Stimulated activated CD4-positive, alpha-beta T cell treated with anti-CD3 and anti-CD28 coated beads, Interleukin-15, amount 100 ng/mL, for 48 hours (primary cell): ENCODE measurements around the gene NF2.

Source experiments
- DNase-seq, 2 donors: peaks; one replicate each; pipeline ENCODE4 v3.0.0-alpha.2; 2020; ENCODE audit warnings: low read depth in 2 of 2

NF2 gene

GRCh38 chr22:29665486-29665885 lies 62.1 kb downstream of the NF2 start:
- no peak for DNase-seq

GRCh38 chr22:29668673-29669072 lies 65.2 kb downstream of the NF2 start:
- DNase-seq = no peak

- DNase-seq = no peak
These were observed 67.2 kb downstream of the NF2 start for GRCh38 chr22:29670626-29671025.

GRCh38 chr22:29673361-29674066 lies 70.1 kb downstream of the NF2 start:
- DNase-seq = no peak

- no peak for DNase-seq
These were observed 70.7 kb downstream of the NF2 start for GRCh38 chr22:29674121-29674520.

GRCh38 chr22:29679316-29679715 lies 75.9 kb downstream of the NF2 start:
- DNase-seq = no peak

- DNase-seq = no peak
These were observed 80.1 kb downstream of the NF2 start for GRCh38 chr22:29683536-29683935.

- no peak for DNase-seq
These were observed 80.8 kb downstream of the NF2 start for GRCh38 chr22:29684244-29684643.

GRCh38 chr22:29689206-29689879 lies 85.9 kb downstream of the NF2 start:
- no peak for DNase-seq

GRCh38 chr22:29689880-29690213 lies 86.4 kb downstream of the NF2 start:
- DNase-seq = peak in 1 of 2 donors; percentile 30

GRCh38 chr22:29690476-29690875 lies 87.0 kb downstream of the NF2 start:
- no peak for DNase-seq

GRCh38 chr22:29691636-29692326 lies 88.3 kb downstream of the NF2 start:
- DNase-seq = no peak

GRCh38 chr22:29692327-29692640 lies 88.9 kb downstream of the NF2 start:
- DNase-seq = no peak

- DNase-seq = no peak
These were observed 89.7 kb downstream of the NF2 start for GRCh38 chr22:29693161-29693560.

- no peak for DNase-seq
These were observed 90.2 kb downstream of the NF2 start for GRCh38 chr22:29693671-29694070.

GRCh38 chr22:29695129-29695926 lies 91.9 kb downstream of the NF2 start:
- no peak for DNase-seq

- no peak for DNase-seq
These were observed 94.6 kb downstream of the NF2 start for GRCh38 chr22:29697853-29698598.

GRCh38 chr22:29700206-29700899 lies 96.9 kb downstream of the NF2 start:
- DNase-seq = no peak

GRCh38 chr22:29700900-29701154 lies 97.4 kb downstream of the NF2 start:
- no peak for DNase-seq

GRCh38 chr22:29701155-29701999 lies 97.9 kb downstream of the NF2 start:
- DNase-seq = no peak
